Measurements from ENCODE around the gene CRTAC1.

Gene CRTAC1

DNA sequence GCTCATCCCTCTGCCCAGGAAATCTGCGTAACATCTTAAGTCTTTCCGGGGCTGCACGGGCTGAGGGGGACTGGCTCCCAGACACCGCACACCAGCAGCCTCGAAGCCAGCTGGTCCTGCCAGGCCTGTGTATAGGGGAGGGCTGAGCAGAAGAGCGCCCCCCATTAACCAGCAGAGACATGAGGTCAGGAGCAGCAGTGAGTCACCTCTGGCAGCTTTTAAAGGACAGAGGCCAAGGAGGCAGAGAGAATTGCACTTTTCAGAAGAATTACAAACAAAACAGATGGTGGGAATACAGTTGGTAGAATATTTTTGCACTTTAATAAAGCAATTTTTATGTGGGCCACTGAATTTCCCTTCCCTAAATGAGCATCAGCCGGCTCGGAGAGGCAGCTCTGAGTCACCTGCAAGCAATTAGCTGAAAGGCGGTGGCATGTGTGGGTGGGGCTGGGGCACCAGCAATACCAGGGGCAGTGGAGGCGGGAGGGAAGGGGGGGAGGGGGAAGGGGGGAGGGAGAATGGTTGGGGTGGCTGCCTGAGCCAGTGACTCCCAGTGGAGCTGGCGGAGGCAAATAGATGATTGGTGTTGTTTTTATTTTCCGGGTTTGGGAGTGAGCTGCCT lies 141.7 kb downstream of the CRTAC1 start:
- TF ChIP-seq, protein P1, sequence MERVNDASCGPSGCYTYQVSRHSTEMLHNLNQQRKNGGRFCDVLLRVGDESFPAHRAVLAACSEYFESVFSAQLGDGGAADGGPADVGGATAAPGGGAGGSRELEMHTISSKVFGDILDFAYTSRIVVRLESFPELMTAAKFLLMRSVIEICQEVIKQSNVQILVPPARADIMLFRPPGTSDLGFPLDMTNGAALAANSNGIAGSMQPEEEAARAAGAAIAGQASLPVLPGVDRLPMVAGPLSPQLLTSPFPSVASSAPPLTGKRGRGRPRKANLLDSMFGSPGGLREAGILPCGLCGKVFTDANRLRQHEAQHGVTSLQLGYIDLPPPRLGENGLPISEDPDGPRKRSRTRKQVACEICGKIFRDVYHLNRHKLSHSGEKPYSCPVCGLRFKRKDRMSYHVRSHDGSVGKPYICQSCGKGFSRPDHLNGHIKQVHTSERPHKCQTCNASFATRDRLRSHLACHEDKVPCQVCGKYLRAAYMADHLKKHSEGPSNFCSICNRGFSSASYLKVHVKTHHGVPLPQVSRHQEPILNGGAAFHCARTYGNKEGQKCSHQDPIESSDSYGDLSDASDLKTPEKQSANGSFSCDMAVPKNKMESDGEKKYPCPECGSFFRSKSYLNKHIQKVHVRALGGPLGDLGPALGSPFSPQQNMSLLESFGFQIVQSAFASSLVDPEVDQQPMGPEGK (CRISPR knock-in tag; IDR thresholded peaks at IDR 0.05; ENCODE audit: borderline replicate concordance): peak; percentile 97; the same call in 1 of the 2 replicates
- TF ChIP-seq TOX (CRISPR knock-in tag; IDR thresholded peaks at IDR 0.05; ENCODE audit: borderline replicate concordance): no peak
- ATAC-seq: peak; percentile 78

- ATAC-seq: no peak
- TF ChIP-seq OSR1 (CRISPR knock-in tag; IDR thresholded peaks at IDR 0.05) (no peak), ZFP3 (CRISPR knock-in tag; IDR thresholded peaks at IDR 0.05) (peak; percentile 97), ZFP30 (CRISPR knock-in tag; IDR thresholded peaks at IDR 0.05) (no peak)
Measured at GRCh38 chr10:97888134-97888533, 142.3 kb downstream of the CRTAC1 start.

- no peak for ATAC-seq
- no peak for TF ChIP-seq RARB (CRISPR knock-in tag; IDR thresholded peaks at IDR 0.05)
- TF ChIP-seq ISL1 (CRISPR knock-in tag; IDR thresholded peaks at IDR 0.05): no peak
- TF ChIP-seq ZFP3 (CRISPR knock-in tag; IDR thresholded peaks at IDR 0.05): no peak
- TF ChIP-seq, protein P2, sequence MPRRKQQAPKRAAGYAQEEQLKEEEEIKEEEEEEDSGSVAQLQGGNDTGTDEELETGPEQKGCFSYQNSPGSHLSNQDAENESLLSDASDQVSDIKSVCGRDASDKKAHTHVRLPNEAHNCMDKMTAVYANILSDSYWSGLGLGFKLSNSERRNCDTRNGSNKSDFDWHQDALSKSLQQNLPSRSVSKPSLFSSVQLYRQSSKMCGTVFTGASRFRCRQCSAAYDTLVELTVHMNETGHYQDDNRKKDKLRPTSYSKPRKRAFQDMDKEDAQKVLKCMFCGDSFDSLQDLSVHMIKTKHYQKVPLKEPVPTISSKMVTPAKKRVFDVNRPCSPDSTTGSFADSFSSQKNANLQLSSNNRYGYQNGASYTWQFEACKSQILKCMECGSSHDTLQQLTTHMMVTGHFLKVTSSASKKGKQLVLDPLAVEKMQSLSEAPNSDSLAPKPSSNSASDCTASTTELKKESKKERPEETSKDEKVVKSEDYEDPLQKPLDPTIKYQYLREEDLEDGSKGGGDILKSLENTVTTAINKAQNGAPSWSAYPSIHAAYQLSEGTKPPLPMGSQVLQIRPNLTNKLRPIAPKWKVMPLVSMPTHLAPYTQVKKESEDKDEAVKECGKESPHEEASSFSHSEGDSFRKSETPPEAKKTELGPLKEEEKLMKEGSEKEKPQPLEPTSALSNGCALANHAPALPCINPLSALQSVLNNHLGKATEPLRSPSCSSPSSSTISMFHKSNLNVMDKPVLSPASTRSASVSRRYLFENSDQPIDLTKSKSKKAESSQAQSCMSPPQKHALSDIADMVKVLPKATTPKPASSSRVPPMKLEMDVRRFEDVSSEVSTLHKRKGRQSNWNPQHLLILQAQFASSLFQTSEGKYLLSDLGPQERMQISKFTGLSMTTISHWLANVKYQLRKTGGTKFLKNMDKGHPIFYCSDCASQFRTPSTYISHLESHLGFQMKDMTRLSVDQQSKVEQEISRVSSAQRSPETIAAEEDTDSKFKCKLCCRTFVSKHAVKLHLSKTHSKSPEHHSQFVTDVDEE (CRISPR knock-in tag; IDR thresholded peaks at IDR 0.05): no peak
Measured at GRCh38 chr10:97887399-97887798, 143.0 kb downstream of the CRTAC1 start.

DNA sequence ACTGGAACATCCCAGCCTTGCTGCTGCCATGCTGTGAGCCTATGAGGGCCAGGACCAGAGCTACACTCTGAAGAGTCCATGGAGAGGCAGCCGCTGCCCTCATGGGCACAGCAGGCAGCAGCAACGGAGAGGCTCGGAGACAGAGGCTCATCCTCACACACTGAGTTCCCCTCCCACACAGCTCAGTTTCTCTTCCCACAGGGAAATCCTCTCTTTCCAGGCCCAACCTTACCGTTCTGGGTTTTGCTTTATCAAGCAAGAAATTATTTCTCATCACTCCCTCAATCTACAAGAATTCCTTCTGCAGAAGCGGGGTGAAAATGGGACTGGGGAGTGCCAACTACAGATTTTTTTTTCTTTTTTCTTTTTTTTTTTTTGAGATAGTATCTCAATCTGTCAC lies 144.1 kb downstream of the CRTAC1 start:
- TF ChIP-seq ZNF565 (CRISPR knock-in tag; conservative IDR thresholded peaks at IDR 0.05; ENCODE audit: low read depth): no peak
- TF ChIP-seq, protein P2 (CRISPR knock-in tag; IDR thresholded peaks at IDR 0.05): no peak
- TF ChIP-seq ARNTL (CRISPR knock-in tag; IDR thresholded peaks at IDR 0.05; ENCODE audit: borderline replicate concordance, low read depth): no peak
- TF ChIP-seq ZC3H10 (CRISPR knock-in tag; IDR thresholded peaks at IDR 0.05): no peak
- TF ChIP-seq ISL1 (CRISPR knock-in tag; IDR thresholded peaks at IDR 0.05): no peak
- TF ChIP-seq, protein P3, sequence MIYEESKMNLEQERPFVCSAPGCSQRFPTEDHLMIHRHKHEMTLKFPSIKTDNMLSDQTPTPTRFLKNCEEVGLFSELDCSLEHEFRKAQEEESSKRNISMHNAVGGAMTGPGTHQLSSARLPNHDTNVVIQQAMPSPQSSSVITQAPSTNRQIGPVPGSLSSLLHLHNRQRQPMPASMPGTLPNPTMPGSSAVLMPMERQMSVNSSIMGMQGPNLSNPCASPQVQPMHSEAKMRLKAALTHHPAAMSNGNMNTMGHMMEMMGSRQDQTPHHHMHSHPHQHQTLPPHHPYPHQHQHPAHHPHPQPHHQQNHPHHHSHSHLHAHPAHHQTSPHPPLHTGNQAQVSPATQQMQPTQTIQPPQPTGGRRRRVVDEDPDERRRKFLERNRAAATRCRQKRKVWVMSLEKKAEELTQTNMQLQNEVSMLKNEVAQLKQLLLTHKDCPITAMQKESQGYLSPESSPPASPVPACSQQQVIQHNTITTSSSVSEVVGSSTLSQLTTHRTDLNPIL (CRISPR knock-in tag; IDR thresholded peaks at IDR 0.05; ENCODE audit: low read depth): no peak
- TF ChIP-seq ZFP3 (CRISPR knock-in tag; IDR thresholded peaks at IDR 0.05): no peak
- no peak for TF ChIP-seq TOX (CRISPR knock-in tag; IDR thresholded peaks at IDR 0.05; ENCODE audit: borderline replicate concordance)
- TF ChIP-seq GLIS3 (CRISPR knock-in tag; IDR thresholded peaks at IDR 0.05): no peak
- TF ChIP-seq ESRRG (CRISPR knock-in tag; IDR thresholded peaks at IDR 0.05): no peak
- TF ChIP-seq, protein P4, sequence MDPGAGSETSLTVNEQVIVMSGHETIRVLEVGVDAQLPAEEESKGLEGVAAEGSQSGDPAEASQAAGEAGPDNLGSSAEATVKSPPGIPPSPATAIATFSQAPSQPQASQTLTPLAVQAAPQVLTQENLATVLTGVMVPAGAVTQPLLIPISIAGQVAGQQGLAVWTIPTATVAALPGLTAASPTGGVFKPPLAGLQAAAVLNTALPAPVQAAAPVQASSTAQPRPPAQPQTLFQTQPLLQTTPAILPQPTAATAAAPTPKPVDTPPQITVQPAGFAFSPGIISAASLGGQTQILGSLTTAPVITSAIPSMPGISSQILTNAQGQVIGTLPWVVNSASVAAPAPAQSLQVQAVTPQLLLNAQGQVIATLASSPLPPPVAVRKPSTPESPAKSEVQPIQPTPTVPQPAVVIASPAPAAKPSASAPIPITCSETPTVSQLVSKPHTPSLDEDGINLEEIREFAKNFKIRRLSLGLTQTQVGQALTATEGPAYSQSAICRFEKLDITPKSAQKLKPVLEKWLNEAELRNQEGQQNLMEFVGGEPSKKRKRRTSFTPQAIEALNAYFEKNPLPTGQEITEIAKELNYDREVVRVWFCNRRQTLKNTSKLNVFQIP (CRISPR knock-in tag; IDR thresholded peaks at IDR 0.05; ENCODE audit: borderline replicate concordance, low read depth): no peak
- TF ChIP-seq, protein P1 (CRISPR knock-in tag; IDR thresholded peaks at IDR 0.05; ENCODE audit: borderline replicate concordance): no peak
- no peak for TF ChIP-seq ZFP30 (CRISPR knock-in tag; IDR thresholded peaks at IDR 0.05)
- TF ChIP-seq ZNF70 (CRISPR knock-in tag; IDR thresholded peaks at IDR 0.05): no peak
- no peak for TF ChIP-seq ZNF8 (CRISPR knock-in tag; IDR thresholded peaks at IDR 0.05)
- TF ChIP-seq CSDC2 (CRISPR knock-in tag; IDR thresholded peaks at IDR 0.05): no peak
- TF ChIP-seq OSR1 (CRISPR knock-in tag; IDR thresholded peaks at IDR 0.05): no peak
- TF ChIP-seq TCF4 (CRISPR knock-in tag; IDR thresholded peaks at IDR 0.05; ENCODE audit: borderline replicate concordance): no peak
- no peak for TF ChIP-seq BACH2 (CRISPR knock-in tag; IDR thresholded peaks at IDR 0.05; ENCODE audit: borderline replicate concordance)
- no peak for ATAC-seq

Data from SK-N-SH treated with all-trans-retinoic acid at 6 μM for 48 hours (cell line).